Activated CD8-positive, alpha-beta T cell treated with anti-CD3 and anti-CD28 coated beads for 36 hours (primary cell): Measurements from ENCODE around the gene C4BPA. TPM values are rescaled to one million over a fixed set of nuclear protein-coding genes. Genes with fewer than 3 reads are reported as not detected.

Experiments
- ATAC-seq: fragments of 200-7000 bp; cut with Tn5 transposase; one replicate; pipeline ENCODE4 v1.10.0; 2021; ENCODE audit warnings: mild to moderate bottlenecking, moderate library complexity
- CTCF ChIA-PET: fragments of 350-600 bp; sonication (Branson Sonifier 250); formaldehyde crosslinking; loops from one replicate; lab custom pipeline; 2021; ENCODE audit warnings: antibody characterized with exemption; lab: Charles Lee
- POLR2A ChIA-PET: fragments of 350-600 bp; sonication (Branson Sonifier 250); formaldehyde crosslinking; loops from one replicate; lab custom pipeline; 2021; ENCODE audit warnings: antibody characterized with exemption; lab: Charles Lee
- DNase-seq: peaks from one replicate; pipeline ENCODE4 v3.0.0-alpha.2; 2020
- H3K27ac Mint-ChIP-seq: one replicate; pipeline ENCODE4 v1.8.0; 2021; ENCODE audit warnings: mild to moderate bottlenecking, mixed read lengths
- H3K27me3 Mint-ChIP-seq: one replicate; pipeline ENCODE4 v1.8.0; 2021; ENCODE audit warnings: mixed read lengths
- H3K36me3 Mint-ChIP-seq: one replicate; pipeline ENCODE4 v1.8.0; 2021; ENCODE audit warnings: low read depth, mixed read lengths
- H3K4me1 Mint-ChIP-seq: one replicate; pipeline ENCODE4 v1.8.0; 2021; ENCODE audit warnings: low read depth, mixed read lengths
- H3K4me3 Mint-ChIP-seq: one replicate; pipeline ENCODE4 v1.8.0; 2021; ENCODE audit warnings: mild to moderate bottlenecking, moderate library complexity, mixed read lengths
- H3K9me3 Mint-ChIP-seq: one replicate; pipeline ENCODE4 v1.8.0; 2021; ENCODE audit warnings: mixed read lengths
- intact Hi-C: fragments of 100-400 bp; cut with micrococcal nuclease; formaldehyde crosslinking; loops from one replicate; pipeline ENCODE4 v1.10.0; 2022
- total RNA-seq, 2 experiments: library from RNA; stranded (reverse); gene quantifications; one replicate each; pipeline ENCODE4 v1.2.3, GENCODE V29; 2021
- TF ChIP-seq, protein P1 (sequence below): fragments of 200-600 bp; IDR thresholded peaks from one replicate; pipeline ENCODE4 v1.8.0; 2022; ENCODE audit warnings: antibody characterized with exemption, mild to moderate bottlenecking

The C4BPA gene
- total RNA-seq, 2 experiments from 2014 or later = not detected

DNA sequence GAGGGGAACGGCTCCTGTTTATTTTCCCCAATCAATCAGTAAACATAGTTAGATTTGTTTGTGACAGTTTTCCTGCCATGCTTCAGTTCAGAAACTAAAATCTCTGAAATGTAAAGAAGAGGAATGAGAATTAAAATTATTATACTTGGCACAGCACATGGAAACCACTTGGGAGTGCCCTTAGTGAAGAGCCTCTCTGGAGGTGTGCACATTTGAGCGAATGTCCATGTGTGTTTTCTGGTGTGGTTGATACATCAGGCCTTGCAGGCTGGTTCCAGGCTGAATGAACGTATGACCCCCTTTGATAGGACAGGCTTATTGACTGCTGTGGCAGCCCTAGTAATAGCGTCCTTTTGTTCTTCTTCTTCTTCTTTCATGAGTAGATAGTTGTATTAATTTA lies 27.1 kb downstream of the C4BPA start:
- ChIA-PET CTCF (no interaction called here), POLR2A (no interaction called here)
- TF ChIP-seq, protein P1, sequence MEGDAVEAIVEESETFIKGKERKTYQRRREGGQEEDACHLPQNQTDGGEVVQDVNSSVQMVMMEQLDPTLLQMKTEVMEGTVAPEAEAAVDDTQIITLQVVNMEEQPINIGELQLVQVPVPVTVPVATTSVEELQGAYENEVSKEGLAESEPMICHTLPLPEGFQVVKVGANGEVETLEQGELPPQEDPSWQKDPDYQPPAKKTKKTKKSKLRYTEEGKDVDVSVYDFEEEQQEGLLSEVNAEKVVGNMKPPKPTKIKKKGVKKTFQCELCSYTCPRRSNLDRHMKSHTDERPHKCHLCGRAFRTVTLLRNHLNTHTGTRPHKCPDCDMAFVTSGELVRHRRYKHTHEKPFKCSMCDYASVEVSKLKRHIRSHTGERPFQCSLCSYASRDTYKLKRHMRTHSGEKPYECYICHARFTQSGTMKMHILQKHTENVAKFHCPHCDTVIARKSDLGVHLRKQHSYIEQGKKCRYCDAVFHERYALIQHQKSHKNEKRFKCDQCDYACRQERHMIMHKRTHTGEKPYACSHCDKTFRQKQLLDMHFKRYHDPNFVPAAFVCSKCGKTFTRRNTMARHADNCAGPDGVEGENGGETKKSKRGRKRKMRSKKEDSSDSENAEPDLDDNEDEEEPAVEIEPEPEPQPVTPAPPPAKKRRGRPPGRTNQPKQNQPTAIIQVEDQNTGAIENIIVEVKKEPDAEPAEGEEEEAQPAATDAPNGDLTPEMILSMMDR = no peak
- ATAC-seq = no peak
- Mint-ChIP-seq H3K4me3 (no peak overlapping the region), H3K4me1 (no peaks in the 10 kb centered on the region), H3K9me3 (peaks cover 26% of the 10 kb centered on the region), H3K36me3 (peaks cover 7% of the 10 kb centered on the region), H3K27ac (no peak overlapping the region), H3K27me3 (no peaks in the 10 kb centered on the region)
- no peak for DNase-seq
- intact Hi-C loops = no loop called here

DNA sequence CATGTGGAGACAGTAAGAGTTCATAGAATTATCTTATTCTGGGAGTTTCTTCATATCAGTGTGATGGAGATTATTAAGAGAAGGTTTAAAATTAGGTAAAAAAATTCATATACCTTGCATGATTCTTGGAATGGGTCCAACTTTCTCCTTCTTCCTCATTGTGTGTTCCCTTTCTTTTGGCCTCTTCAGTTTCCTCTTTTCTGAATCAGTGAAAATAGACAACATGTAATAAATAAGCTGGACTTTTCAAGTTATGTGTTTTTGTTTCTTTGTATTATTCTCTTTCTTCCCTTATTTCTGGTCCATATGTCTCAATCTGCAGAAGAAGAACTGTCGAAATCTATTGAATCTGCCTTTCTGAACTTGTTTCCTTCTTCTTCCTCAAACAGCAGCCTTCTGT lies 30.5 kb downstream of the C4BPA start:
- TF ChIP-seq, protein P1 = no peak
- no peak overlapping the region for H3K27ac Mint-ChIP-seq
- intact Hi-C loops = loop anchor here (2.0 kb wide), 1 partner anchor 46 kb away; the partner anchor contains the start of gene C4BPB
- CTCF ChIA-PET = no interaction called here
- H3K4me1 Mint-ChIP-seq = no peaks in the 10 kb centered on the region
- no peaks in the 10 kb centered on the region for H3K27me3 Mint-ChIP-seq
- peaks cover 2% of the 10 kb centered on the region for H3K36me3 Mint-ChIP-seq
- ATAC-seq = no peak
- H3K4me3 Mint-ChIP-seq = no peak overlapping the region
- DNase-seq = no peak
- POLR2A ChIA-PET = no interaction called here
- H3K9me3 Mint-ChIP-seq = peaks cover 8% of the 10 kb centered on the region

DNA sequence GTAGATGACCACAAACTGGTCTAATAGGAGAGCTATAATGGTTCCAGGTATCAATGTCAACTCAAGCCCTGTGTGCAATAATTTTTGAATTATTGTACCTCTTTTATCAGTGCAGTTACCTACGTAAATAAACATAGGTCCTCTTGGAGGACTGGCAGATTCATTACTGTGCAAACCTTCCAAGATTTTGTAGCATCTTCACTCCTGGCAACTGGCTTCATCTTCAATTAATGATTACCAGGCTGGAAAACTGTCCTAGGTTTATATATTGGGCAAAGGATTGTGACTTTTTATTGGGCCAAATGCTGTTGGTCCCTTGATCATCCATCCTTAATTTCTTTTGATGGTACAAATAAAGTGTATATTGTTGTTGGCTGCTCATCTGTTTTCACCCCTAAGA lies 35.6 kb downstream of the C4BPA start:
- H3K9me3 Mint-ChIP-seq = no peaks in the 10 kb centered on the region
- ChIA-PET CTCF (no interaction called here), POLR2A (no interaction called here)
- TF ChIP-seq, protein P1 = no peak
- no peak overlapping the region for H3K4me3 Mint-ChIP-seq
- ATAC-seq (no peak), DNase-seq (no peak)
- intact Hi-C loops = no loop called here
- H3K27me3 Mint-ChIP-seq = no peaks in the 10 kb centered on the region
- no peak overlapping the region for H3K27ac Mint-ChIP-seq
- H3K4me1 Mint-ChIP-seq = no peaks in the 10 kb centered on the region
- no peaks in the 10 kb centered on the region for H3K36me3 Mint-ChIP-seq

DNA sequence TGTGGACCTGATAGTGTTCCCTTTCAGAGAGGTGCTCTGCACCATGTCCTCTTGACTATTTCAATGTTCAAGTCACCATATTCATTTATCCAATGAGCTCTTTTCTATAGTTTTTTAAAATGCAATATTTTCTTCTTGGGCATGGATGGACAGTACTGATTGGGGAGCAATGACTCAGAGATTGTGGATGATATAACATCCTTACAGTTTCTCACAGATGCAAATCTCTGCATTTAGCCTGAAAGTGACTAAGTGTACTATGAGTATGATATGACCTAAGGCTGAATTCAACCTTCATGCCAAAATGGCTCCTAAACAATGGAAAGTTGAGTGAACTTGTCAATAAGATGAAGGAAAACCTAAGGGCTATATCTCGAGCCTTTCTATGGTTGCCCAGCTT lies 36.5 kb downstream of the C4BPA start:
- no peak for DNase-seq
- H3K4me1 Mint-ChIP-seq = no peaks in the 10 kb centered on the region
- no peaks in the 10 kb centered on the region for H3K36me3 Mint-ChIP-seq
- H3K27me3 Mint-ChIP-seq = no peaks in the 10 kb centered on the region
- ChIA-PET CTCF (no interaction called here), POLR2A (interaction anchor here (1.0 kb wide), 1 partner anchor 56 kb away, joined by 3 read pairs; no protein-coding TSS in a partner anchor)
- H3K4me3 Mint-ChIP-seq = no peak overlapping the region
- no peak overlapping the region for H3K27ac Mint-ChIP-seq
- H3K9me3 Mint-ChIP-seq = no peaks in the 10 kb centered on the region
- intact Hi-C loops = no loop called here
- TF ChIP-seq, protein P1 = no peak
- ATAC-seq = no peak

DNA sequence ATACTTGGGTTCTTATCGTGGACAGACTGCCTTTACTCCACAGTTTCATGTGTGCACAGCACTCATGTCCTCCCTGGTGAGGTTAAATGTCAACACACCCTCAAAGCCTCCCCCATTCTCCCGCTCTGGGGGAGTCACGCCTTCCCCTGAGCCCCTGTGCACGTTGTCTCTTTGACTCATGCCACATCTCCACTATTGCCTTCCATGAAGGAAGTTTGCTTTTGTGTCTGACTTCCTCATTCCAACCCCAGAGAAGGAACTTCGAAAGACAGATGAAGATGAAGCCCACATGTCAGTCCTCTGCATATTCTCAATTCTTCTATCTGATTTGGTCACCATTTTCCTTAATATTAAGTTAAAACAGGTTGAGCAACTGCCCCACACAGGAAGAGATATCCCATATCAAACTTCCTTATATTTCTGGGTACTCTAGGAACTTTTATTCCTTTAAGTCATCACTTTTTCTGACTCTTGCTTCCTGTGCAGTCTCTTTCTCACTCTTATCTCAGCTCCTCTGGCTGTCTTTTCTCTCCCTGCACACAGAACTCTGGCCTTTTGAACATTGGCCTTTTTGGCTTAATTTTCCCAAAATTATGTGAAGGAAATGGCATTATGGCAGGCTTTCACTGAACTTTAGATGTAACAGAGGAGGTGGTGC lies 41.5 kb downstream of the C4BPA start:
- no peaks in the 10 kb centered on the region for H3K36me3 Mint-ChIP-seq
- no peak overlapping the region for H3K27ac Mint-ChIP-seq
- TF ChIP-seq, protein P1 = no peak
- ATAC-seq = no peak
- CTCF ChIA-PET = no interaction called here
- no peaks in the 10 kb centered on the region for H3K27me3 Mint-ChIP-seq
- H3K9me3 Mint-ChIP-seq = no peaks in the 10 kb centered on the region
- POLR2A ChIA-PET = no interaction called here
- DNase-seq = no peak
- H3K4me3 Mint-ChIP-seq = no peak overlapping the region
- no peaks in the 10 kb centered on the region for H3K4me1 Mint-ChIP-seq
- intact Hi-C loops = no loop called here
